ENCODE results near the gene TNS4. TPM values are rescaled to one million over a fixed set of nuclear protein-coding genes. Genes with fewer than 3 reads are reported as not detected.

The TNS4 gene
- polyA plus RNA-seq, 2 of the 4 experiments (the other 2 are of a cell fraction): 24.2 to 73.5 TPM

DNA sequence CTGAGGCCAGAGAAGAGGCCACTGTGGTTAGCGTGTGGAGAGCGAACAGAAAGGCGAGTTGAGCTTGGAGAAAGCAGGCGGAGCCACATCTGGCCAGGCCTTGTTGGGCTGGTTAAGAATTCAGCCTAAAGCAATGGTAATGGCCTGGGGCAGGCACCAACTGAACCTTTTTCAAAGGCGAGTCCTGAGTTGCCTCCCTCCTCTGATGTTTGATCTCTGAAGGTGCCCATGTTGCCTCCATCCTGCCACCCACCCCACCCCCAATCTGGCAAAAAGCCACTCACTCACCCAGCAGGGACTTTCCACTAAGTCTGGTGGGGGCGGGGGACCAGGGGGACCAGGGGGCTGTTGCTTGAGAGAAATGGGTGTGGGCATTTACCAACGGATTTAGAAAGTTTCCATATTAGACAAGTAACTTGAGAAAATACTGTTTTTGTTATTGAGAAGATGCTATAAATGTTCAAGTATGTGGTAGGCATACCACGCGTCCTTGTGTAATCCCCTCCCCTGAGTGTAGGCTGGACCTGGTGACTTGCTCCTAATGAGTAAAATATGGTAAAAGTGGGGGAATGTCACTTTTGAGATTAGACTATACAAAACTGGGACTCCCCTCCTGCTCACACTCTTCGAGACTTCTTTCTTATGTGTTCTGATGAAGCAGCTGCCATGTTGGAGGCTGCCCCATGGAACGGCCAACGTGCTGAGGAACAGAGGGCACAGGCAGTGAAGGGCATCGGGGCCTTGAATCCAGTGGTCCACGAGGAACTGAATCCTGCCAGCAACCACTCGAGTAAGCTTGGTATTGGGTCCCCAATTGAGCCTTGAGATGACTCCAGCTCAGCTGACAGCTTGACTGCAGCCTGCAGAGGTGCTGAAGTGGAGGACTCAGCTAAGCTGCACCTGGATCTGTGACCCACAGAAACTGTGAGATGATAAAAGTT, 29.9 kb upstream of the TNS4 start (continued):
- TF ChIP-seq HOXB5 (CRISPR knock-in tag; IDR thresholded peaks at IDR 0.05): peak; percentile 56; the same call in 1 of the 2 replicates
- no peak for TF ChIP-seq TP53 (CRISPR knock-in tag; IDR thresholded peaks at IDR 0.05)
- no peak for TF ChIP-seq FOSL2 (IDR thresholded peaks at IDR 0.05)
- no peak; the same call in 1 of the 2 replicates for TF ChIP-seq FOSL2 (CRISPR knock-in tag; IDR thresholded peaks at IDR 0.05)

DNA sequence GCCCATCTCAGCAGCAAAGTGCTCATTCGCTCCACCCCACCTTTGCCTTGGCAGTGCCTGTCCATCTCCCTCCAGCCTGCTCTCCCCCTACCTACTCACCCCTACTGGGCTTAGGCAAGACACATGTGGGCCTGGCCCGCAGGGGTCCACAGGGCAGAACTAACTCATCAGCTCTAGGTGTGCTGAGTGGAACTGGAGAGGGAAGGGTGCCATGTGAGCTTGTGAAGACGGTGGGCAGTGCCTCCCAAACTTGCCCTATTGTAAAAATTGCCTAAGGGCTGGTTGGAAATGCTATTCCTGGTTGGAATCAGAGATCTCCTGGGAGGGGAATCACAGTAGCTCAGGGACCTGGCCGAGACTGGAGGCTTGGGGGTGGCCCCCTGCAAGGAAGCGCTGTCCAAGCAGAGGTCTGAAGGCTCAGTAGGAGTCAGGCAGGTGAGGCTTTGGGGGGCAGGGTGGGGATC, 29.1 kb upstream of the TNS4 start:
- Histone ChIP-seq H3K4me2 (peak overlapping the region; percentile 7; the same call in 1 of the 3 replicates), H3K27ac (peak overlapping the region; percentile 95 to 99), H3K9me3 (peaks cover 20% of the 10 kb centered on the region), H3K4me1 (peaks cover 50% of the 10 kb centered on the region), H3K4me3 (no peak overlapping the region)
- ATAC-seq: no peak
- no peak for TF ChIP-seq HOXA7 (CRISPR knock-in tag; IDR thresholded peaks at IDR 0.05)
- no peak for TF ChIP-seq SMC3 (IDR thresholded peaks at IDR 0.05)
- no peak for FAIRE-seq
- ChIA-PET POLR2A (interaction anchor here (6.2 kb wide), 1 partner anchor 63 kb away, joined by 177 read pairs; no protein-coding TSS in a partner anchor), CTCF (interaction anchor here (0.6 to 36.6 kb wide), 13 partner anchors 9 to 646 kb away, joined by 3 to 1144 read pairs (median 5); partner anchors contain the start of genes CCR7 and IGFBP4)
- no peak for DNase-seq (ENCODE audit: low read depth in 1 of 2, low spot score in 1 of 2)
- 83% methylated on average over 5 of the region's 5 CpGs for WGBS (ENCODE audit: missing lambda C conversion rate)

DNA sequence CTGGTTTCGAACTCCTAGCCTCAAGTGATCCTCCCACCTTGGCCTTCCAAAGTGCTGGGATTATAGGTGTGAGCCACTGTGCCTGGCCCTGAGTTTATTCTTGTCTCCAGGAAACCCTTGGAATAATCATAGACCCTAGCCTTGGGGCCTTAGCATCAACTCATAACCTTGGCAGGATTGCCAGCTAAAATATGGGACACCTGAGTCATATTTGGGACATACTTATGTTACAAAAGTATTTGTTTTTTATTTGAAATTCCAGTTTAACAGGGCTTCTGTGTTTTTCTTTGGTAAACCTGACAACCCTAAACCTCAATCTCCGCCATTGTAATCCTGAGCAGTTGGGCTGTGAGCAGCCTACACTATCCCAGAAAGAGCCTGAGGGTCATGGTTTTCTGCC, 28.6 kb upstream of the TNS4 start:
- POLR2A ChIA-PET: interaction anchor here (6.2 kb wide), 1 partner anchor 62 kb away, joined by 177 read pairs; no protein-coding TSS in a partner anchor
- 91% methylated on average over 2 of the region's 2 CpGs for WGBS (ENCODE audit: missing lambda C conversion rate)

GRCh38 chr17:40528692-40529417, 27.4 kb upstream of the TNS4 start:
- Histone ChIP-seq H3K27ac (peak overlapping the region; percentile 95 to 99), H3K9me3 (peaks cover 37% of the 10 kb centered on the region), H3K4me1 (peaks cover 40% of the 10 kb centered on the region), H3K4me3 (no peak overlapping the region), H3K4me2 (no peak overlapping the region)
- POLR2A ChIA-PET: interaction anchor here (1.2 kb wide), 1 partner anchor 22 kb away, joined by 6 read pairs; no protein-coding TSS in a partner anchor
- CTCF ChIA-PET: interaction anchor here (0.7 to 36.6 kb wide), 7 partner anchors 14 to 227 kb away, joined by 3 to 1144 read pairs (median 5); partner anchors contain the start of genes CCR7 and IGFBP4
- 94% methylated on average over 10 of the region's 10 CpGs for WGBS (ENCODE audit: missing lambda C conversion rate)
- ATAC-seq (no peak), DNase-seq (ENCODE audit: low read depth in 1 of 2, low spot score in 1 of 2) (no peak), FAIRE-seq (no peak)
- TF ChIP-seq ESRRA (IDR thresholded peaks at IDR 0.05; ENCODE audit: borderline replicate concordance, low read length) (no peak), JUN (IDR thresholded peaks at IDR 0.05) (no peak), NPAS2 (CRISPR knock-in tag; IDR thresholded peaks at IDR 0.05; ENCODE audit: borderline replicate concordance) (no peak), RCOR1 (IDR thresholded peaks at IDR 0.05; ENCODE audit: low read depth, low read length) (no peak), TFCP2L1 (CRISPR knock-in tag; IDR thresholded peaks at IDR 0.05) (no peak), HDAC2 (IDR thresholded peaks at IDR 0.05) (no peak), HMGXB4 (CRISPR knock-in tag; IDR thresholded peaks at IDR 0.05; ENCODE audit: borderline replicate concordance) (no peak), MYC (IDR thresholded peaks at IDR 0.05; ENCODE audit: borderline replicate concordance, low read length) (no peak), FOXS1 (CRISPR knock-in tag; IDR thresholded peaks at IDR 0.05) (no peak), GATA3 (IDR thresholded peaks at IDR 0.05; ENCODE audit: borderline replicate concordance) (no peak), FOSL2 (IDR thresholded peaks at IDR 0.05) (no peak), FOSL2 (CRISPR knock-in tag; IDR thresholded peaks at IDR 0.05) (no peak), CBX8 (IDR thresholded peaks at IDR 0.05) (no peak), NR3C1 (IDR thresholded peaks at IDR 0.05) (no peak), PHF8 (IDR thresholded peaks at IDR 0.05; ENCODE audit: borderline replicate concordance, low read depth) (no peak), EP300 (IDR thresholded peaks at IDR 0.05) (no peak)
- TF ChIP-seq, protein P1, sequence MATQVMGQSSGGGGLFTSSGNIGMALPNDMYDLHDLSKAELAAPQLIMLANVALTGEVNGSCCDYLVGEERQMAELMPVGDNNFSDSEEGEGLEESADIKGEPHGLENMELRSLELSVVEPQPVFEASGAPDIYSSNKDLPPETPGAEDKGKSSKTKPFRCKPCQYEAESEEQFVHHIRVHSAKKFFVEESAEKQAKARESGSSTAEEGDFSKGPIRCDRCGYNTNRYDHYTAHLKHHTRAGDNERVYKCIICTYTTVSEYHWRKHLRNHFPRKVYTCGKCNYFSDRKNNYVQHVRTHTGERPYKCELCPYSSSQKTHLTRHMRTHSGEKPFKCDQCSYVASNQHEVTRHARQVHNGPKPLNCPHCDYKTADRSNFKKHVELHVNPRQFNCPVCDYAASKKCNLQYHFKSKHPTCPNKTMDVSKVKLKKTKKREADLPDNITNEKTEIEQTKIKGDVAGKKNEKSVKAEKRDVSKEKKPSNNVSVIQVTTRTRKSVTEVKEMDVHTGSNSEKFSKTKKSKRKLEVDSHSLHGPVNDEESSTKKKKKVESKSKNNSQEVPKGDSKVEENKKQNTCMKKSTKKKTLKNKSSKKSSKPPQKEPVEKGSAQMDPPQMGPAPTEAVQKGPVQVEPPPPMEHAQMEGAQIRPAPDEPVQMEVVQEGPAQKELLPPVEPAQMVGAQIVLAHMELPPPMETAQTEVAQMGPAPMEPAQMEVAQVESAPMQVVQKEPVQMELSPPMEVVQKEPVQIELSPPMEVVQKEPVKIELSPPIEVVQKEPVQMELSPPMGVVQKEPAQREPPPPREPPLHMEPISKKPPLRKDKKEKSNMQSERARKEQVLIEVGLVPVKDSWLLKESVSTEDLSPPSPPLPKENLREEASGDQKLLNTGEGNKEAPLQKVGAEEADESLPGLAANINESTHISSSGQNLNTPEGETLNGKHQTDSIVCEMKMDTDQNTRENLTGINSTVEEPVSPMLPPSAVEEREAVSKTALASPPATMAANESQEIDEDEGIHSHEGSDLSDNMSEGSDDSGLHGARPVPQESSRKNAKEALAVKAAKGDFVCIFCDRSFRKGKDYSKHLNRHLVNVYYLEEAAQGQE (IDR thresholded peaks at IDR 0.05): no peak
- TF ChIP-seq, protein P2, sequence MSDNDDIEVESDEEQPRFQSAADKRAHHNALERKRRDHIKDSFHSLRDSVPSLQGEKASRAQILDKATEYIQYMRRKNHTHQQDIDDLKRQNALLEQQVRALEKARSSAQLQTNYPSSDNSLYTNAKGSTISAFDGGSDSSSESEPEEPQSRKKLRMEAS (IDR thresholded peaks at IDR 0.05): no peak

More for the DNA sequence above, 28.6 kb upstream of the TNS4 start:
- no peak for TF ChIP-seq EHF (CRISPR knock-in tag; IDR thresholded peaks at IDR 0.05)
- TF ChIP-seq FOSL2 (IDR thresholded peaks at IDR 0.05): no peak
- TF ChIP-seq FOSL2 (CRISPR knock-in tag; IDR thresholded peaks at IDR 0.05): peak; percentile 22; the same call in 1 of the 2 replicates
- Histone ChIP-seq H3K4me1 (peaks cover 50% of the 10 kb centered on the region), H3K4me3 (no peak overlapping the region), H3K4me2 (no peak overlapping the region), H3K9me3 (peaks cover 26% of the 10 kb centered on the region), H3K27ac (peak overlapping the region; percentile 95 to 99)
- no peak for DNase-seq (ENCODE audit: low read depth in 1 of 2, low spot score in 1 of 2)
- no peak for FAIRE-seq
- CTCF ChIA-PET: interaction anchor here (0.6 to 36.6 kb wide), 13 partner anchors 8 to 646 kb away, joined by 3 to 1144 read pairs (median 5); partner anchors contain the start of genes CCR7 and IGFBP4
- ATAC-seq: no peak
